ENCODE measurements around the gene NFASC.

The NFASC gene

DNA sequence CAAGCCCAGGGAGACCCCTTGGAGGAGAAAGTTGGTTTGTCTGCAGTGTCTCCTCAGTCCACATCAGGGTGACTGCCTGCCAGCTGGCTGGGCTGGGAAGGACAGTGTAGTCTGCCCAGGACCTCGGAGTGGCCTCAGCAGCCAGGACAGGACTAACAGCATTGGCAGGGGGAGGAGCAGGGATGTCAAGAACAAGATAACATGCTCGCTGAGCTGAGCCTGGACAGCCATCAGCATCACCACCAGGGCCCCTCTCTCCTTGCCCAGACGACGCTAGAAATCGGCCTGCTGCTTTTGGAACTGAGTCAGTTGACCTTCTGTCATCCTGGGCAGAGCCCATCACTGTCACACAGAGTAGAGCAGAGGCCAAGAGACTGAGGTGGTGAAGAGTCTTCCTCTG is 88.7 kb downstream of the NFASC start:
- ChIA-PET CTCF (interaction anchor here (1.1 to 3.8 kb wide), 4 partner anchors 18 to 152 kb away, joined by 4 to 24 read pairs (median 10); no protein-coding TSS in a partner anchor), POLR2A (no interaction called here)
- TF ChIP-seq ZNF621 (tag by site-specific recombination; IDR thresholded peaks at IDR 0.05) (no peak), ZSCAN4 (tag by site-specific recombination; IDR thresholded peaks at IDR 0.05) (no peak), ZNF510 (tag by site-specific recombination; IDR thresholded peaks at IDR 0.05; ENCODE audit: insufficient replicate concordance) (no peak), ZNF341 (tag by site-specific recombination; IDR thresholded peaks at IDR 0.05; ENCODE audit: low read depth) (no peak), ZNF24 (tag by site-specific recombination; IDR thresholded peaks at IDR 0.05) (no peak), ZNF623 (tag by site-specific recombination; IDR thresholded peaks at IDR 0.05) (no peak), HOXA7 (CRISPR knock-in tag; IDR thresholded peaks at IDR 0.05; ENCODE audit: borderline replicate concordance) (no peak), ZNF514 (tag by site-specific recombination; IDR thresholded peaks at IDR 0.05) (no peak), BCL11A (tag by site-specific recombination; IDR thresholded peaks at IDR 0.05; ENCODE audit: low read depth) (no peak), MYNN (tag by site-specific recombination; IDR thresholded peaks at IDR 0.05; ENCODE audit: borderline replicate concordance) (no peak), HIC1 (tag by site-specific recombination; IDR thresholded peaks at IDR 0.05) (no peak), OVOL3 (tag by site-specific recombination; IDR thresholded peaks at IDR 0.05) (no peak), ZSCAN23 (tag by site-specific recombination; IDR thresholded peaks at IDR 0.05) (no peak), ZBTB49 (tag by site-specific recombination; IDR thresholded peaks at IDR 0.05; ENCODE audit: low read depth) (no peak)
- TF ChIP-seq, protein P1, sequence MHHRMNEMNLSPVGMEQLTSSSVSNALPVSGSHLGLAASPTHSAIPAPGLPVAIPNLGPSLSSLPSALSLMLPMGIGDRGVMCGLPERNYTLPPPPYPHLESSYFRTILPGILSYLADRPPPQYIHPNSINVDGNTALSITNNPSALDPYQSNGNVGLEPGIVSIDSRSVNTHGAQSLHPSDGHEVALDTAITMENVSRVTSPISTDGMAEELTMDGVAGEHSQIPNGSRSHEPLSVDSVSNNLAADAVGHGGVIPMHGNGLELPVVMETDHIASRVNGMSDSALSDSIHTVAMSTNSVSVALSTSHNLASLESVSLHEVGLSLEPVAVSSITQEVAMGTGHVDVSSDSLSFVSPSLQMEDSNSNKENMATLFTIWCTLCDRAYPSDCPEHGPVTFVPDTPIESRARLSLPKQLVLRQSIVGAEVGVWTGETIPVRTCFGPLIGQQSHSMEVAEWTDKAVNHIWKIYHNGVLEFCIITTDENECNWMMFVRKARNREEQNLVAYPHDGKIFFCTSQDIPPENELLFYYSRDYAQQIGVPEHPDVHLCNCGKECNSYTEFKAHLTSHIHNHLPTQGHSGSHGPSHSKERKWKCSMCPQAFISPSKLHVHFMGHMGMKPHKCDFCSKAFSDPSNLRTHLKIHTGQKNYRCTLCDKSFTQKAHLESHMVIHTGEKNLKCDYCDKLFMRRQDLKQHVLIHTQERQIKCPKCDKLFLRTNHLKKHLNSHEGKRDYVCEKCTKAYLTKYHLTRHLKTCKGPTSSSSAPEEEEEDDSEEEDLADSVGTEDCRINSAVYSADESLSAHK (tag by site-specific recombination; IDR thresholded peaks at IDR 0.05) = no peak
- TF ChIP-seq, protein P2, sequence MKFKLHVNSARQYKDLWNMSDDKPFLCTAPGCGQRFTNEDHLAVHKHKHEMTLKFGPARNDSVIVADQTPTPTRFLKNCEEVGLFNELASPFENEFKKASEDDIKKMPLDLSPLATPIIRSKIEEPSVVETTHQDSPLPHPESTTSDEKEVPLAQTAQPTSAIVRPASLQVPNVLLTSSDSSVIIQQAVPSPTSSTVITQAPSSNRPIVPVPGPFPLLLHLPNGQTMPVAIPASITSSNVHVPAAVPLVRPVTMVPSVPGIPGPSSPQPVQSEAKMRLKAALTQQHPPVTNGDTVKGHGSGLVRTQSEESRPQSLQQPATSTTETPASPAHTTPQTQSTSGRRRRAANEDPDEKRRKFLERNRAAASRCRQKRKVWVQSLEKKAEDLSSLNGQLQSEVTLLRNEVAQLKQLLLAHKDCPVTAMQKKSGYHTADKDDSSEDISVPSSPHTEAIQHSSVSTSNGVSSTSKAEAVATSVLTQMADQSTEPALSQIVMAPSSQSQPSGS (tag by site-specific recombination; IDR thresholded peaks at IDR 0.05; ENCODE audit: low read depth) = no peak
- TF ChIP-seq, protein P3, sequence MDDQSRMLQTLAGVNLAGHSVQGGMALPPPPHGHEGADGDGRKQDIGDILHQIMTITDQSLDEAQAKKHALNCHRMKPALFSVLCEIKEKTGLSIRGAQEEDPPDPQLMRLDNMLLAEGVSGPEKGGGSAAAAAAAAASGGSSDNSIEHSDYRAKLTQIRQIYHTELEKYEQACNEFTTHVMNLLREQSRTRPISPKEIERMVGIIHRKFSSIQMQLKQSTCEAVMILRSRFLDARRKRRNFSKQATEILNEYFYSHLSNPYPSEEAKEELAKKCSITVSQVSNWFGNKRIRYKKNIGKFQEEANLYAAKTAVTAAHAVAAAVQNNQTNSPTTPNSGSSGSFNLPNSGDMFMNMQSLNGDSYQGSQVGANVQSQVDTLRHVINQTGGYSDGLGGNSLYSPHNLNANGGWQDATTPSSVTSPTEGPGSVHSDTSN (CRISPR knock-in tag; IDR thresholded peaks at IDR 0.05) = no peak
- TF ChIP-seq, protein P4, sequence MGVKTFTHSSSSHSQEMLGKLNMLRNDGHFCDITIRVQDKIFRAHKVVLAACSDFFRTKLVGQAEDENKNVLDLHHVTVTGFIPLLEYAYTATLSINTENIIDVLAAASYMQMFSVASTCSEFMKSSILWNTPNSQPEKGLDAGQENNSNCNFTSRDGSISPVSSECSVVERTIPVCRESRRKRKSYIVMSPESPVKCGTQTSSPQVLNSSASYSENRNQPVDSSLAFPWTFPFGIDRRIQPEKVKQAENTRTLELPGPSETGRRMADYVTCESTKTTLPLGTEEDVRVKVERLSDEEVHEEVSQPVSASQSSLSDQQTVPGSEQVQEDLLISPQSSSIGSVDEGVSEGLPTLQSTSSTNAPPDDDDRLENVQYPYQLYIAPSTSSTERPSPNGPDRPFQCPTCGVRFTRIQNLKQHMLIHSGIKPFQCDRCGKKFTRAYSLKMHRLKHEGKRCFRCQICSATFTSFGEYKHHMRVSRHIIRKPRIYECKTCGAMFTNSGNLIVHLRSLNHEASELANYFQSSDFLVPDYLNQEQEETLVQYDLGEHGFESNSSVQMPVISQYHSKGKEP (tag by site-specific recombination; IDR thresholded peaks at IDR 0.05) = no peak
- Histone ChIP-seq H3K4me1 (ENCODE audit: control insufficient read depth, insufficient read depth, low read length) (no peaks in the 10 kb centered on the region), H3K36me3 (ENCODE audit: control insufficient read depth in 2 of 2, insufficient read depth in 1 of 2, low read length in 2 of 2) (no peaks in the 10 kb centered on the region), H3K27ac (ENCODE audit: extremely low read depth, low read depth, low read length) (no peak overlapping the region), H3K4me3 (ENCODE audit: low read depth, low read length) (no peak overlapping the region), H3K9me3 (ENCODE audit: control insufficient read depth, insufficient read depth, low read depth, low read length) (no peaks in the 10 kb centered on the region)
